HK-2 (cell line): Measurements from ENCODE around the gene LRIG3.
A peak's percentile ranks its signal among the peaks of the same experiment; 100 is the strongest.
"Not testable (repeated sequence)": the region's sequence is repeated elsewhere in the genome, so short reads cannot be mapped to it uniquely, and the experiment has no call there.

Experiments used
- DNase-seq: peaks from one replicate; pipeline ENCODE4 v3.0.0-alpha.2; 2018; ENCODE audit not compliant: unreplicated experiment

Gene LRIG3

DNA sequence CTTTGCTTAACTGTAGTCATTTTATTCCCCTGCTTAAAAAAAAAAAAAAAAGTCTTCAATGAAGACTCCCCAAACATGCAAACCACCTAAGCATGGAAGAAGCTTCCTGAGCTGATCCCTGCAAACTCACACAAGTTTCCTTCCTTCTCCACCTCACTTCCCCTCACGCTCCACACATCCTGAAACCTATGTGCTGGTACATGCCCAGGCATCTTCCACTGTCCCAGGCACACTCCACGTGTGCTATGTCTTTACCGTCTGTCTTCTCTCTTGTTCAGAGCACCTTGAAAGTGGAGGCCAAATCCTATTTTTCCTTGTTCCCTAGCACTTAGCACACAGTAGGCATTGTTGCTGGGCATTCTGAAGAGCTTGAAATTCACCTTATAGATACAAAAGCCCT is 13.4 kb downstream of the LRIG3 start:
- no peak for DNase-seq

DNA sequence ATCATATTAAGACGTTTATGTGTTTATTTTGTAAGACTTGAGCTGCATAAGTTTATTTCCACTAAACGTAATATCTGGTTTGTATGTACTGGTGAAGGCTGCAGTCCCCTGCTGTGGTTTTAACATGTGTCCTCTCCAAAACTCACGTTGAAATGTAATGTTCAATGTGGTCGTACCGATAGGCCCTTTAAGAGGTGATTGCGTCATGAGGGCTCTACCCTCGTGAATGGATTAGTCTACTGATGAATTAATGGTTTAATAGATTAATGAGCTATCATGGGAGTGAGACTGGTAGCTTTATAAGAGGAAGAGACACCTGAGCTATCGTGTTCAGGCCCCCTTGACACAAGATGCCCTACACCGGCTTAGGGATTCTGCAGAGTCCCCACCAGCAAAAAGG is 14.9 kb downstream of the LRIG3 start:
- DNase-seq: no peak

DNA sequence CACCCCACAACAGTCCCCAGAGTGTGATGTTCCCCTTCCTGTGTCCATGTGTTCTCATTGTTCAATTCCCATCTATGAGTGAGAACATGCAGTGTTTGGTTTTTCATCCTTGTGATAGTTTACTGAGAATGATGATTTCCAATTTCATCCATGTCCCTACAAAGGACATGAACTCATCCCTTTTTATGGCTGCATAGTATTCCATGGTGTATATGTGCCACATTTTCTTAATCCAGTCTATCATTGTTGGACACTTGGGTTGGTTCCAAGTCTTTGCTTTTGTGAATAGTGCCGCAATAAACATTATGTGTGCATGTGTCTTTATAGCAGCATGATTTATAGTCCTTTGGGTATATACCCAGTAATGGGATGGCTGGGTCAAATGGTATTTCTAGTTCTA is 17.6 kb downstream of the LRIG3 start:
- not testable (repeated sequence) for DNase-seq

DNA sequence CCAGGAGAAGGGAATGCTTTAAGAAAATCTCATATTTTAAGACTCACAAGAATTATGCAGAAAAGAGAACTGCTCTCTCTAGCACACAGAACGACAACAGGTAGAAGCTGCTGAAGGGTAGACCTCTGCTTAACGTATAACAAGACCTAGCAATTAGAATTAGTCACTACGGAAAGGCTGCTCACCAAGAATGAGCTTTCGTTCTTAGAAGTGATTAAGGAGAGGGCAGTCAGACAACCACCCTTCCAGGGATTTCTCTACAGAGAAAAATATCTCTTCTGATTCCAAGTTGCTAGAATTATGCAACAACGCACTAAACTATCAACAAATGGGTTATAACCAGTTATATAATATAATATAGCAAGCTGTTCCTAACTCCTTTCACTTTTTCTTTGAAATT is 18.6 kb downstream of the LRIG3 start:
- DNase-seq: no peak

DNA sequence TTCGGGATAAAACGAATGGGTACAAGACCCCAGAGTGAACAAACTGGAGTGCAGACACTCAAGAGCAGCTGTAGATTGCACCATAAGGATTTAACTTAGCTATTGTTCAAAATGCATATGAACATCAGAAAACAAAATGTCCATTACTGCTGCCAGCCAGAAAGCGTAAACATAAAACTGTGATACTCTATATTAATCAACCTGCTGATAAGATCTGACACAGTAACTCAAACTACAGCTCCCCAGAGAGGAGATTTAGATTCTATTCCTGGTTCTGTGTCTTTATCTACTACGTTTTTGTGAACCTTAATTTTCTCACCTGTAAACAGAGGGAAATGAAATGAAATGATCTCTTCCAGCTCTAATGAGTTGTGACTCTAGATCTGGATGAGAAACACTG is 22.3 kb downstream of the LRIG3 start:
- no peak for DNase-seq

DNA sequence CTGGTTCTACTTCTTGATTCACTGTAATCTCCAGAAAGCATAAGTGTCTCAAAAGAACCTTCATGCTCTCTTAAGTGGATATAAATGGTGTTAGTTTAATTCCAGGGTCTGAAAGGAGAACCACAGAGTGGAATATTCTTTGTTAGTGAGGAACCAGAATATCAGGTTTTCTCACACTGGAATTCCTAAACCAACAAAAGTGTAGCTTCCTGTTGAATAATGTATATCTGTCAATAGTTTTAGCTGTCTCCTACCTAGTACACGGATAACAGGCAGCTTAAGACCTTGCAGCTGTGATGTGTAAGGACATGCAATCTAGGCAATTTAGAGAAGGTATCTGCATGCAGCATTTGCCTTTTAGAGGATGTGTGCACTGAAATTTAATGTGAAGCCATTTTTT is 24.0 kb downstream of the LRIG3 start:
- no peak for DNase-seq

DNA sequence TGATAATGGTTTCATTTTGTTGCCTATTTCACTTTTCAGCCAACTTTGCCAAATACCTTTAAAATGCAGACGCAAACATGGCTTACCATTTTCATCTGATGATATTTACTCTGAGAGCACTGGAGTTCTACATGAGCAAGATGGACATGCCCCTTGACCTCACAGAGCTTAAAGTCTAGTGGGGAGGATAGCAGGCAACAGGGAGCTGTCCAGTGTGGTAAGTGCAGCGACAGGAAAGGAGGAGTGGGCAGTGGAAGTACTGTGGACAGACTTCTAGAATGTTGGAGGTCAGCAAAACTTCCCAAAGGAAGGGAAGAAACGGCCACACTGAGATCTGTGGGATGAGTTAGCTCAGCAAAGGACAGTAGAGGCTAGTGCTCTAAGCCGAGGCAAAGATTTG is 25.3 kb downstream of the LRIG3 start:
- DNase-seq: no peak

DNA sequence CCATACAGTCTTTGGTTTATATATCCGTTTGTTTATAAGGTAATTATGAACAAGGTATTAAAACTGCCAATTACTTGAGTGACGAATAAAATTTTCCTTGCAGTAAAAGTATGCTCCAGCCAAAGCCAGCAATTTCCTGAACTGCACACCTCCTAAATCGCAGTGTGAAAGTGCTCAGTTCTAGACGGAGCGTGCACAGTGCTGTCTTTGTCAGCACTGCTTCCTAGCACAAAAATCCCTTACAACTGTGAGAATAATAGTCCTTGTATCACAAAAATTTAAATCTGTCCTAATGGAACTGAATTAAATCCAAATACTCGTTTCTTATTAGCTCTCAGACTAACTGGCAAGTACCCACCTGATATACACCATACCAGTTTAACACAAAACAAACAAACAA is 26.3 kb downstream of the LRIG3 start:
- no peak for DNase-seq

DNA sequence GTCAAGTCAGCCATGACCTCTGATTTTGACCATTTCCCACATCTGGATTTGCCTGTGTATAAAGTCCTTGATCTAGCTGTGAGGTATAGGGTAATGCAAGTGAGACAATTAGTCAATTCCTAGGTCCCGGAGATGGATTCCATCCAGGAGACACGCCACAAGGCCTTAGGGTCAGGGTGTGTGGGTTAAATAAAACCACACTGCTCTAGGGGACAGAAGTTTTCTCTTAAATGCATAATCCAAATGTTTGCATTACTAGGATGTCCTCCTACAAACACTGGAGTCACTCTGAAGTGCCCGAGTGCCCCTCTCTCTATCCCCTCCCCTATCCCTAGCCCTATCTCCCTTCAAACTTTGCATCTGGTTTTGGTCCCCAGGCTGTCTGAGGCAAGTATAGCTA is 26.8 kb downstream of the LRIG3 start:
- DNase-seq: no peak

DNA sequence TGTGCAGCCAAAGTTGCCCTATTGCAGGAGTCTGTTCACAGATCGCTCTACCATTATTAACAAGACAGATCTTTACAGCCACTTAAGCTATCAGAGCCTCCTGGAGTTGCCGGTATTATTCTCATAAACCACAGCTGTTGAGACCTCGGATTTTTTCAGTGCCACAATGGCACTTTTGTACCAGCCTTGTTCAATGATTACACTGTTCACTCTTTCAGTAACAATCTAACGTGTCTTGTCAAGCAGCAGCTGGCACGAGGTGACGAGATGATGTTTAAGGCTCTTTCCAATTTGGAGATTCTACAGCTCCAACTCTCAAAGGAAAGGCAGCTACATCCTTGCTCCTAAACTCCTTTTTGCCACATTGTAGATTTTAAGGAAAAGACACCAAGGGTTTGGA is 30.7 kb downstream of the LRIG3 start:
- no peak for DNase-seq

DNA sequence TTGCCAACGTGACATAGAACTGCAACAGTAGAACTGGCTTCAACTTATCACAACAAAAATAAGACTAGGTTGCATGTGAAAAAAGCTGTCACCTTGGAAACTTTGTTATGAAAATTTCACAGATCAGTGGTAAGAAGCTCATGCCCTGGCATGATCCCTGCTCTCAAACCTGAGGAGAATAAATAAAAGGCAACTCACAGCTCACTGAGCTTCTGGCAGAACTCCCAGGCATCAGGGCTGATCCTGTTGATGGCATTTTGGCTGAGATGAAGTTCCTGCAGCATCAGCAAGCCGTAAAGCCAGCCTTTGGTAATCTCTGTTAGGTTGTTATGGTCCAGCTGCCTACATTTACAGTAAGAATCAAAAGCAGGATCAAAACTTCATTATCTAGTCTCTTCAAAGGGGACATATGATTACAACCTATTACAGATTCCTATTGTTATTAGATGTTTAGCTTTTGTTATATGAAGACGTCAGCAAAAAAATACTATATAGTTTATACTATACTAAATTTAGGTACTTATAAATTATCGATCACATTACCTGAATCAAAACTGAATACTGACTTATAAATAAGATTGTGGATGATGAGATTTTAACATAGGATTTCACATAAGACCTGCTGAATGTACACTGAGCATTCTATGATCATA is 32.0 kb downstream of the LRIG3 start:
- no peak for DNase-seq

DNA sequence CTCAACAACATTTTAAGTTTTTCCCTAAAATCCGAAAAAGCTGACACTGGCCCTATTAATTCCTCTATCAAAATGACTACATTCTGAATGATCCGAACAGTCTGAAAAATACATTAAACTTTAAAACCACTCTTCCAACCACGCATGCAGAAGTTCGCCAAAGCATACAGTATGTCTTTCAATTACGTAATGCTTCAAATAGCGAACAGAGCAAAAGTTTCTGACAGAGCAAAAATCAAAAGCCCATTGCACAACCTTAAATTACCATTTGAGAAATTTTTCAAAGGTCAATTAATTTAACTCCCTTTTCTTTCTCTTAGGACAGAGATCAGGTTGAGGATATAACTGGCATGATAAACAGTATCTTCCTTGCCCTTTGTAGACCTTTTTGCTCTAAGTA is 33.2 kb downstream of the LRIG3 start:
- DNase-seq: no peak

DNA sequence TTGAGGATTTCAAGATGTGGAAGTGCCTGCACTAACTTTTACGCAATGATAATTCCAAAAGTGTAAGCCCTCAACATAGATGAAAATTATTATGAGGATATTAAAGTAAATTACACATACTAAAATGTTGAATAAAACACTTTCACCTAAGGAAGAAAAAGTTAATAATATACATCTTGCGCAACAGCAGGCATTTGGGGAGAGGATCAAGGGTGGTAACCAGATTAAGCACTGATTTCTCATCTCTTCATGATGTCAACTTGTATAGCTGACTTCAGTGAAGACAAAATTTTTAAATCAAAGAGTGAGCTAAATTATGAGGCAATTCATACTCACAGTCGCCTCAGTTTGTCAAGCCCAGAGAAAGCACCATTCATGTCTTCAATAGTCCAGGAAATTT is 33.8 kb downstream of the LRIG3 start:
- no peak for DNase-seq

DNA sequence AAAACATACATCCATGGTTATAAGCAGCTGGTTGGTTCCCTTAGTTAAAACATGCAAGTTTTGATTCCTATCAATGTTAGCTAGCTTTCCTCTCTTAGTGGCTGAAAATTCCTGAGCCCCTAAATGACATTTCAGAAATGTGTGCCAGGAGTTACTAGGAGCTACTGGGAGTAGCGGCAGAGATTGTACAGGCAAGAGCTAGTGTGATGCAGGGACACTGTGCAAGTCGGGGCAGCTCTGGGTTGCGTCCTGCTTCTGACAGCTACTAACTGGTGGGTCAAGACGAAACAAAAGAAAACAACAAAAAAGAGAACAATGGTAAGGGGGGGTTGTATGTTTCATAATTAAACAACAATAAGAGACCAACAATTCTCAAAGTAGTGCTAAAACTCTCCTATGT is 35.4 kb downstream of the LRIG3 start:
- DNase-seq: no peak

DNA sequence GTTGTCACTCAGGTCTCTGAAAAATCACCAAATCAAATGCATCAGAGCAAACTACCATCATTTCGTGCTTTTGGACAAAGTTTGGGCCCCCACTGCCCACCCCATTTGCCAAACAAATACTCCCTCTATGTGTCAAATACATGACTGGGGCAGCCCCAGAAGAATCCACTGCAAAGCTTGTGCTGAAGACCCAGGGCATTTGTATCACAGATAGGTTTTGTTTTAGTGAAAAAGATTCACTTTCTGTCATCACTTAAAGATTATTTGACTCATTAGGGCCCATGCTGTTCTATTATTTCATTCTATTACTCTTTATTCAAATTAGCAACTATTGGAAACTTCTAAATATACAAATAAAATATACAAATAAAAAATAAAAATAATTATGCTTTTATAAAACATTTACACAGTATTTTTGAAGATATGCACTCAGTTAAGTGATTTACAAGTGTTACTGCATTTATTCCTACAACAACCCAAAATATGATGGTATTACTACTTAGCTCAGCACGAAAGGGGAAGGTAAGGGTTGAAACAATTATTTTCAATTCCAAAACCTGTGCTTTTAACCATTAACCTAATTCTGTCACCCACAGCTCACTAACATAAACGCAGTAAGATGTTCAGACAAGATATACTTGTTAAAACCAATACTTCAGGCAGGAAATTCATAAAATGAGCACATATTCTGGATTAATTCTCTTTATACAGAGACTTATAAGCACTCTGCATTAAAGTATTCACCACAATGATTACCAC is 36.5 kb downstream of the LRIG3 start:
- no peak for DNase-seq

DNA sequence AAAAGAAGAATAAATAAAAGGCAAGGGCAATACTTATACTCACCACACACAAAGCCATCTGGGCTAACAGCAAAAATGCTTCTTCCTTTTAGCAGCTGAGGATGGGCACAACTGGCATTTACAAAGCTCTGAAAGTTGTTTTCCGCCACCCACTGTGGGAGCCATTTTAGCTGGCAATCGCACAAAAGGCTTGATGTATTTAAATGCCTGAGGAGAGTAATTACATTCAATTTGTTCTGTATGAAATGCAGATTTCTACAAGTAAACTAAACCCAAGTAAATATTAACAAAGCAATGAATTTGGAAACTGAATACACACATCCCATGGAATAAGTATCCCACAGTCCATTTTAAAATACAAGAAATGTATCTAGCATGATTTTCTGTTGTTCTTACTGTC is 37.5 kb downstream of the LRIG3 start:
- no peak for DNase-seq

DNA sequence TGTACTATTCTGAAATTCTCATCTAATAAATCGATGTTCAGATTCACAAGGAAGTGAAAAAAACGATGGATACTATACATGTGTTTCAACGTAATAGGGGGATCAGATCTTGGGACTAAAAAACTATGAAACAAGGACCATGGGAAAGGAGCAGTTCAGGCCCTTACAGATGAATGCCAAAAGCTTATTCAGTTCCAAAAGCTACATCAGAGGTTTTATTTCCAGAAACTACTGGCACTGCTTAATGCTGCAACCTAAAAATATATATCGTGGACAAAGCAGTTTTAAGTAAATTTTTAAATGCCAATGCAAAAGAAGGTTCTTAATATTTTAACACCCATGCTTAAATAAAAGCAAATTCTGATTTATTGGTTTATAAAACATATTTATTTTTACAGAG is 38.5 kb downstream of the LRIG3 start:
- DNase-seq: no peak

DNA sequence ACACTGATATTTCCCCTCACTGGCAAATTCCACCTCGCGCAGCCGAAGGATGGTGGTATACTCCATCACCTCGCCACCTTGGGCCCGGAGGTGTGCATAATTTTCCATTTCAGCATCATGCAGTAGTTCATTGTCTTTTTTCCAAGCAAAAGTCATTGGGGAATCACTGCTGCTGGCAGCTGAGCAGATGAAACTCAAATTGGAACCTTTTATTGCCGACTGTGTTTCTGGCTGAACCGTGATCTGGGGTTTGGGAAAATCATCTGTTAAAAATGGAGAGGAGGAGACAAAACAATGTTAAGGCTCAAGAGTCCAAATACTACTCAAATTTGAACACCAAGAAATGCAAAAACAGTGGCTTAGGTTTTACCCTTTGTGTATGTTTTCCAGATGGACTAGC is 39.7 kb downstream of the LRIG3 start:
- DNase-seq: no peak

DNA sequence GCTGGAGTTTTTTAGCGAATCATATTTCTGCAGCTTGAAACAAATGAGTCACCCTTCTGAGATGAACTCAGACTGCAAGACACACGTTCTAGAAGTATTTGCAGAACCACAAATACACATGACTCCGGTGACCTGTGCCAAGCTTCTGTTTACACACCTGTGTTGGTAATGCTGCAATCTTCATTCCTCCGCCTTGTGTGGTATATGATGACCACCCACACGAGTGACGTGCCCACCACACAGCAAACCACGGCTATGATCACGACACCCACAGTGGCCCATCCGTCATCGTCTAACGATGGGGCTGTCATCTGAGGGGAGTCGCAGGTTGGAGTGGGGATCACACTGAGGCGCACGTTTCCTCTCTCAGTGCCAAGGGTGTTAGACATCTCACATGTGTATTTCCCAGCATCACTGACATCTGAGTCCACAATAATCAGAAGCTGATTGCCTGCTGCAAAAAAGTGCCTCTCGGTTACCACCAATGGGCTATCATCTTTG is 43.0 kb downstream of the LRIG3 start:
- DNase-seq: peak; percentile 86

DNA sequence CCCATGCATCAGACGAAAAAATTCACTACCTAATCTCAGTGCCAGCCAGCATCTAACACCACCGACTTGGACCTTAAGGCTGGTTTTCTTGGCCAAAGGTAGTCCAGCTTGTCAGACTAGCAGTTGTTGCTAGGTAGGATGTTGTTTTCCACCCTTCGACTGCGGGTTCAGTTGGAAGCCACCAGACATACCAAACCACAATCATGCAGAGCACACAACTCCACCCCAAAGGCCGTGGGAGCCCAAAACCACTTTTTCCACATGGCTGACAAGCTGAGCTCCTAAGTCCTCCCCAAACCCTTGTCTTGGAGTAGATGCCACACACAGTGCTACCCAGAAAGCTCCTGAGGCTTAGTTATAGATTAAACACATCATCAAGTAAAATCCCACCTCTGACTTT is 46.8 kb downstream of the LRIG3 start:
- DNase-seq: peak; percentile 77

DNA sequence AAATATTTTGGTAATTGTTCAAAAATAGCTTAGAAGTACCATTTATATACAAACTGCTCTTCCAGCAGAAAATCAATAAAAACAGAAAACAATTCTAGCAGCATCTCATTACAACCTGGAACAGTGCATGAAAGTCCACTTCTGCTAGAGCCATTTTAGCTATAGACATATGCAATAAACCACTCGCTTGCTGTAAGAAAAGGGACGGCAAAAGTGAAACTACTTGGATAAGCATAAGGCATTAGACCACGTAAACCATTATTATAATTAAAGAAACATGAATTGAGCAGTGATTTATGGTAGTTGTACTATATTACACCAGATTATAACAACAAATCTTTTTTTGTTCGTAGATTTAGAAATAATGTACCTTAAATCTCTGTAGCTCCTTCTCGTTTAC is 48.7 kb downstream of the LRIG3 start:
- no peak for DNase-seq

DNA sequence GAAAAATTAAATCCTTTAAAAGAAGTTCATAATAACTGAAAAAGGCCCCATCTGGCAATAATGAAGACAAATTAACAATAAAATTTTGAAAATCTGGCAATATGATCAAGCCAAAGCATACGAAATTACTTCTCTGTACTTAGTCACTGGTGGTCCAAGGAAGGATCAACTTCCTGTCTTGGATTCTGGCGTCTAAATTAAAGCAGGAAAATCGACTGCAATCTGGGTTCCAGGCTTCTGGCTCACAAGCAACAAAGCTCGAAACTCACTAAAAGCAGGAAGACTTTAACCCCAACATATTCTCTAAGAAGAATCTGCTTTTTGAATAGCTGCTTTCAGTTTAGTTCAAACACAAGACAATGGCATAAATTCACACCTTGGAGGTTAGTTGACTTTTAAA is 49.7 kb downstream of the LRIG3 start:
- DNase-seq: no peak

DNA sequence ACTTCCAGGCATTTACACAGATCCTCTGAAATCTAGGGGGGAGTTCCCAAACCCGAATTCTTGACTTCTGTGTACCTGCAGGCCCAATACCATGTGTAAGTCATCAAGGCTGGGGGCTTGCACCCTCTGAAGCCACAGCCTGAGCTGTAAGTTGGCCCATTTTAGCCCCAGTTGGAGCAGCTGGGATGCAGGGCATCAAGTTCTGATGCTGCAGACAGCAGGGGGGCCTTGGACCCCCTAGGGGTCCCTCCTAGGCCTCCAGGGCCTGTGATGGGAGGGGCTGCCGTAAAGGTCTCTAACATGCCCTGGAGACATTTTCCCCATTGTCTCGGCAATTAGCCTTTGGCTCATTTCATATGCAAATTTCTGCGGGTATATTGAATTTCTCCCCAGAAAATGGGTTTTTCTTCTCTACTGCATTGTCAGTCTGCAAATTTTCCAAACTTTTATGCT is 59.5 kb downstream of the LRIG3 start:
- DNase-seq: no peak
